H1 (cell line): ENCODE data around the gene GDPGP1.

Experiments
- CTCF ChIP-seq, 3 experiments: IDR thresholded peaks; 1 replicate in 2 of 3; 2 replicates in 1 of 3; pipeline versions ENCODE4 v1.5.1 to v1.6.1; 2011; ENCODE audit warnings: low read length in 3 of 3, mild to moderate bottlenecking in 3 of 3, inconsistent platforms in 2 of 3, low read depth in 1 of 3, moderate library complexity in 1 of 3; ENCODE audit not compliant: insufficient read depth in 1 of 3; ENCODE audit errors: control extremely low read depth in 1 of 3
- RAD21 ChIP-seq, 2 experiments: IDR thresholded peaks in 1 of 2; conservative IDR thresholded peaks in 1 of 2; 2 replicates each; pipeline ENCODE4 v1.6.1; 2011; ENCODE audit warnings: low read depth in 2 of 2, low read length in 2 of 2, improper control_type of control experiment in 1 of 2, inconsistent platforms in 1 of 2, mild to moderate bottlenecking in 1 of 2, moderate library complexity in 1 of 2
- YY1 ChIP-seq: IDR thresholded peaks from 2 replicates; pipeline ENCODE4 v1.6.1; 2011; ENCODE audit warnings: low read depth, mild to moderate bottlenecking, low read length

GRCh38 chr15:90270502-90271150, 36.6 kb downstream of the GDPGP1 start:
- TF ChIP-seq RAD21 (IDR thresholded peaks at IDR 0.05 in 1 of 2, conservative IDR thresholded peaks at IDR 0.05 in 1 of 2; ENCODE audit: low read depth in 2 of 2, low read length in 2 of 2) (no peak), YY1 (no peak), CTCF (IDR thresholded peaks at IDR 0.05; ENCODE audit: control extremely low read depth in 1 of 3, insufficient read depth in 1 of 3, low read depth in 1 of 3, low read length in 3 of 3) (no peak)
